22Rv1 (cell line): ENCODE measurements around the gene MAP7.

Source experiments
- ZFX ChIP-seq: fragments of 450-650 bp; IDR thresholded peaks from 2 replicates; pipeline ENCODE4 v1.6.1; 2017; ENCODE audit warnings: antibody characterized with exemption, borderline replicate concordance
- TF ChIP-seq, protein P1 (sequence below): fragments of 450-650 bp; IDR thresholded peaks from 2 replicates; pipeline ENCODE4 v1.5.1; 2017; ENCODE audit warnings: mild to moderate bottlenecking

DNA sequence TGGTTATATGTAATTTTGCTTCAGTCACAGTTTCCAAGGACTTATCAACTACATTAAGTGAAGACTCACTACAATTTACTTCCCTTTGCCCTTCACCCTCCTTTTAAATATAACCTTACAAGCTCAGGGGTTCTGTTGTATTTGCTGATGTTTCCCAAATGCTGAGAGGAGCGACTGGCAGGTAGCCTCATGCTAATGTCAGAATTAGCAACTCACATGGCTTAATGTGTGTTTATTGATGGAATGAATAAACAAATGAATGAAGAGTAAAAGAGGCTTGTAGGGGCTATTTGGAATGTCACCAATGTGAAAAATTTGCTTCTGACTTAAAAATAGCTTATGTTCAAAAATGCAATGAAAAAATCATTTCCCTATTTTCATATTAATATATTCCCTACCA, 41.4 kb upstream of the MAP7 start:
- TF ChIP-seq, protein P1, sequence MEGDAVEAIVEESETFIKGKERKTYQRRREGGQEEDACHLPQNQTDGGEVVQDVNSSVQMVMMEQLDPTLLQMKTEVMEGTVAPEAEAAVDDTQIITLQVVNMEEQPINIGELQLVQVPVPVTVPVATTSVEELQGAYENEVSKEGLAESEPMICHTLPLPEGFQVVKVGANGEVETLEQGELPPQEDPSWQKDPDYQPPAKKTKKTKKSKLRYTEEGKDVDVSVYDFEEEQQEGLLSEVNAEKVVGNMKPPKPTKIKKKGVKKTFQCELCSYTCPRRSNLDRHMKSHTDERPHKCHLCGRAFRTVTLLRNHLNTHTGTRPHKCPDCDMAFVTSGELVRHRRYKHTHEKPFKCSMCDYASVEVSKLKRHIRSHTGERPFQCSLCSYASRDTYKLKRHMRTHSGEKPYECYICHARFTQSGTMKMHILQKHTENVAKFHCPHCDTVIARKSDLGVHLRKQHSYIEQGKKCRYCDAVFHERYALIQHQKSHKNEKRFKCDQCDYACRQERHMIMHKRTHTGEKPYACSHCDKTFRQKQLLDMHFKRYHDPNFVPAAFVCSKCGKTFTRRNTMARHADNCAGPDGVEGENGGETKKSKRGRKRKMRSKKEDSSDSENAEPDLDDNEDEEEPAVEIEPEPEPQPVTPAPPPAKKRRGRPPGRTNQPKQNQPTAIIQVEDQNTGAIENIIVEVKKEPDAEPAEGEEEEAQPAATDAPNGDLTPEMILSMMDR = no peak
- no peak for TF ChIP-seq ZFX
